Endothelial cell of umbilical vein (primary cell): Measurements from ENCODE around the gene ADGRG3. TPM values are rescaled to one million over a fixed set of nuclear protein-coding genes. Genes with fewer than 3 reads are reported as not detected.

Experiments used
- BruUV-seq: library from RNA; stranded (reverse); fragments of 400-500 nt; replicated peaks from 2 replicates; lab custom pipeline; 2021; lab: Mats Ljungman, UMichigan
- CTCF ChIA-PET: fragments of 300-600, 350-600 bp; sonication (Branson Sonifier 250); formaldehyde crosslinking; loops from one replicate; lab custom pipeline; 2021; ENCODE audit warnings: antibody characterized with exemption, inconsistent platforms; lab: Charles Lee
- POLR2A ChIA-PET: fragments of 300-600, 350-600 bp; sonication (Branson Sonifier 250); formaldehyde crosslinking; loops from one replicate; lab custom pipeline; 2021; ENCODE audit warnings: antibody characterized with exemption, inconsistent platforms; lab: Charles Lee
- DNase-seq: peaks from one replicate; pipeline ENCODE4 v3.0.0-alpha.2; 2011; ENCODE audit warnings: low read depth, low spot score
- FAIRE-seq: peaks from 2 replicates; lab custom pipeline; 2011; peaks lifted over from hg19 to GRCh38; lab: Jason Lieb, UNC
- H2AFZ ChIP-seq: 2 replicates; pipeline ENCODE4 v1.6.0; 2012; ENCODE audit warnings: low read depth, low read length, control low read depth, inconsistent platforms
- H3K27ac ChIP-seq: 2 replicates; pipeline ENCODE4 v1.5.1; 2011; ENCODE audit warnings: low read depth, mild to moderate bottlenecking, control low read depth, low read length, moderate library complexity; ENCODE audit not compliant: insufficient read depth
- H3K27me3 ChIP-seq, 2 experiments: 2 replicates each; pipeline versions ENCODE4 v1.6.0 to v1.6.1; 2011; ENCODE audit warnings: low read length in 2 of 2, mixed read lengths in 1 of 2; ENCODE audit not compliant: control insufficient read depth in 2 of 2, insufficient read depth in 2 of 2
- H3K36me3 ChIP-seq, 2 experiments: 2 replicates in 1 of 2; 3 replicates in 1 of 2; pipeline ENCODE4 v1.5.1; 2011; ENCODE audit warnings: low read length in 2 of 2, mild to moderate bottlenecking in 1 of 2, moderate library complexity in 1 of 2; ENCODE audit not compliant: control insufficient read depth in 2 of 2, insufficient read depth in 2 of 2; ENCODE audit errors: extremely low read depth in 1 of 2
- H3K4me1 ChIP-seq: 3 replicates; pipeline ENCODE4 v1.5.1; 2011; ENCODE audit warnings: mild to moderate bottlenecking, low read length; ENCODE audit not compliant: control insufficient read depth, insufficient read depth; ENCODE audit errors: extremely low read depth
- H3K4me2 ChIP-seq: 2 replicates; pipeline ENCODE4 v1.6.1; 2011; ENCODE audit warnings: low read length, control low read depth, mixed read lengths; ENCODE audit not compliant: insufficient read depth
- H3K4me3 ChIP-seq, 3 experiments: fragments of 200-600 bp in 1 of 3; sonication (generic), shearing (Covaris generic) in 1 of 3; replicated peaks in 1 of 3; 2 replicates each; pipeline ENCODE4 v1.5.1; 2011 to 2016; ENCODE audit warnings: control low read depth in 3 of 3, low read length in 3 of 3, mild to moderate bottlenecking in 2 of 3, inconsistent platforms in 1 of 3, low read depth in 1 of 3, moderate library complexity in 1 of 3; ENCODE audit not compliant: insufficient read depth in 1 of 3
- H3K79me2 ChIP-seq: 2 replicates; pipeline ENCODE4 v1.6.0; 2012; ENCODE audit warnings: low read length, inconsistent platforms; ENCODE audit not compliant: control insufficient read depth, insufficient read depth
- H3K9ac ChIP-seq: replicated peaks from 2 replicates; pipeline ENCODE3; 2011; ENCODE audit warnings: low read length, control low read depth; ENCODE audit not compliant: insufficient read depth; ENCODE audit errors: extremely low read depth
- H3K9me1 ChIP-seq: replicated peaks from 3 replicates; pipeline ENCODE4 v1.6.0; 2011; ENCODE audit warnings: mild to moderate bottlenecking, low read length; ENCODE audit not compliant: control insufficient read depth, insufficient read depth; ENCODE audit errors: extremely low read depth
- H3K9me3 ChIP-seq: replicated peaks from 2 replicates; pipeline ENCODE4 v1.5.1; 2012; ENCODE audit warnings: low read length, inconsistent platforms; ENCODE audit not compliant: control insufficient read depth, insufficient read depth
- H4K20me1 ChIP-seq: replicated peaks from 2 replicates; pipeline ENCODE3; 2011; ENCODE audit warnings: mild to moderate bottlenecking, low read length; ENCODE audit not compliant: control insufficient read depth, insufficient read depth; ENCODE audit errors: extremely low read depth
- EZH2 ChIP-seq: IDR thresholded peaks from 2 replicates; pipeline ENCODE4 v1.6.1; 2012; ENCODE audit warnings: borderline replicate concordance, low read depth, mild to moderate bottlenecking, moderate library complexity, low read length, inconsistent platforms; ENCODE audit not compliant: severe bottlenecking
- FOS ChIP-seq: IDR thresholded peaks from 2 replicates; pipeline ENCODE4 v1.6.1; 2011; ENCODE audit warnings: mild to moderate bottlenecking, low read length, moderate library complexity, borderline replicate concordance; ENCODE audit not compliant: insufficient read depth
- GATA2 ChIP-seq: IDR thresholded peaks from 2 replicates; pipeline ENCODE4 v1.7.0; 2011; ENCODE audit warnings: low read depth, mild to moderate bottlenecking, moderate library complexity, mixed read lengths, low read length; ENCODE audit not compliant: insufficient read length, insufficient read depth
- JUN ChIP-seq: IDR thresholded peaks from 2 replicates; pipeline ENCODE4 v1.6.1; 2011; ENCODE audit warnings: borderline replicate concordance, low read depth; ENCODE audit not compliant: insufficient read length, insufficient read depth
- MYC ChIP-seq: IDR thresholded peaks from one replicate; pipeline ENCODE4 v1.6.1; 2011; ENCODE audit warnings: mild to moderate bottlenecking, low read depth, low read length
- POLR2A ChIP-seq: IDR thresholded peaks from 2 replicates; pipeline ENCODE4 v1.6.1; 2012; ENCODE audit warnings: low read depth, mild to moderate bottlenecking, control low read depth, low read length
- POLR2AphosphoS5 ChIP-seq: IDR thresholded peaks from 2 replicates; pipeline ENCODE4 v1.6.1; 2012; ENCODE audit warnings: low read depth, mild to moderate bottlenecking, control low read depth, low read length, moderate library complexity; ENCODE audit not compliant: insufficient read depth
- dilution Hi-C: fragments of 300-500 bp; cut with MboI; formaldehyde crosslinking; loops from one replicate; pipeline ENCODE4 v1.15.0; 2019; ENCODE audit warnings: low sequenced_read_pairs; ENCODE audit not compliant: extremely low pct_ligation_motif_present
- intact Hi-C: fragments of 100-400 bp; cut with micrococcal nuclease; formaldehyde crosslinking; loops from one replicate; pipeline ENCODE4 v1.10.0; 2022
- polyA plus RNA-seq, 4 experiments: library from polyadenylated mRNA; depleted of rRNA in 3 of 4; stranded (reverse) in 3 of 4; unstranded in 1 of 4; fragments of >200 nt; gene quantifications; 2 replicates each; pipeline versions ENCODE4 v1.2.1 to v1.2.3, GENCODE V29; 2011 to 2012; ENCODE audit warnings: missing spikeins in 1 of 4
- total RNA-seq: library from RNA; stranded (reverse); gene quantifications from 2 replicates; pipeline ENCODE4 v1.2.3, GENCODE V29; 2021
- TF ChIP-seq, protein P1 (sequence below), 2 donors: IDR thresholded peaks; 1 replicate in 1 of 2; 2 replicates in 1 of 2; pipeline ENCODE4 v1.5.1; 2011; ENCODE audit warnings: low read length in 2 of 2, mild to moderate bottlenecking in 2 of 2, moderate library complexity in 2 of 2, control low read depth in 1 of 2, inconsistent platforms in 1 of 2, low read depth in 1 of 2; ENCODE audit not compliant: insufficient read depth in 1 of 2; ENCODE audit errors: extremely low read depth in 1 of 2
- TF ChIP-seq, protein P2 (sequence below): IDR thresholded peaks from 2 replicates; pipeline ENCODE4 v1.6.1; 2011; ENCODE audit not compliant: insufficient read depth, insufficient read length

Gene ADGRG3
- total and polyA plus RNA-seq, 2 donors (not counting 3 experiments of a cell fraction or from before 2014, with no cell fraction given) = not detected

DNA sequence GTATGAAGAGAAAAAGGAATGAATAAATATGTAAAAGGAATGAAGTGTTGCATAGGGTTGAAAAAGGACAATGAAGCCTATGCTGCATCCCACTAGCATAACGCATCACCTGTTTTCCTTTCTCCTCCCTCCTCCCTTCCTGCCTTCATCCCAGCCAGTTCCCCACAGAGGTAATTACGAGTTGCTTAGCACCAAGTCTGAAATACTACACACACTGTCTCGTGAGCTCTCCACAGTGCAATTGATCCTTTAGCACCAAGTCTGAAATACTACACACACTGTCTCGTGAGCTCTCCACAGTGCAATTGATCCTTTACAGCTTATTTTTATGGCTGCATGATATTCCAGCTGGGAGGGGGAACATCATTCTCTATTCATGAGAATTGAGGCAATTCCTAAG is 25.4 kb downstream of the ADGRG3 start:
- no peak overlapping the region for H3K4me3 ChIP-seq
- intact Hi-C loops (no loop called here), dilution Hi-C loops (no loop called here)
- H4K20me1 ChIP-seq = no peaks in the 10 kb centered on the region
- no peak overlapping the region for H3K9ac ChIP-seq
- no peaks in the 10 kb centered on the region for H3K9me1 ChIP-seq
- no peaks in the 10 kb centered on the region for H3K4me1 ChIP-seq
- no peaks in the 10 kb centered on the region for H3K9me3 ChIP-seq
- FAIRE-seq = no peak
- H3K27me3 ChIP-seq = peaks cover 2 to 5% of the 10 kb centered on the region in 2 experiments
- DNase-seq = no peak
- no peaks in the 10 kb centered on the region for H3K36me3 ChIP-seq
- ChIA-PET CTCF (interaction anchor here (1.5 kb wide), 1 partner anchor 118 kb away, joined by 4 read pairs; no protein-coding TSS in a partner anchor), POLR2A (no interaction called here)
- H3K4me2 ChIP-seq = no peak overlapping the region
- no peaks in the 10 kb centered on the region for H3K79me2 ChIP-seq
- no peak for TF ChIP-seq EZH2
- no peak for TF ChIP-seq JUN
- no peak for TF ChIP-seq MYC
- TF ChIP-seq, protein P1, sequence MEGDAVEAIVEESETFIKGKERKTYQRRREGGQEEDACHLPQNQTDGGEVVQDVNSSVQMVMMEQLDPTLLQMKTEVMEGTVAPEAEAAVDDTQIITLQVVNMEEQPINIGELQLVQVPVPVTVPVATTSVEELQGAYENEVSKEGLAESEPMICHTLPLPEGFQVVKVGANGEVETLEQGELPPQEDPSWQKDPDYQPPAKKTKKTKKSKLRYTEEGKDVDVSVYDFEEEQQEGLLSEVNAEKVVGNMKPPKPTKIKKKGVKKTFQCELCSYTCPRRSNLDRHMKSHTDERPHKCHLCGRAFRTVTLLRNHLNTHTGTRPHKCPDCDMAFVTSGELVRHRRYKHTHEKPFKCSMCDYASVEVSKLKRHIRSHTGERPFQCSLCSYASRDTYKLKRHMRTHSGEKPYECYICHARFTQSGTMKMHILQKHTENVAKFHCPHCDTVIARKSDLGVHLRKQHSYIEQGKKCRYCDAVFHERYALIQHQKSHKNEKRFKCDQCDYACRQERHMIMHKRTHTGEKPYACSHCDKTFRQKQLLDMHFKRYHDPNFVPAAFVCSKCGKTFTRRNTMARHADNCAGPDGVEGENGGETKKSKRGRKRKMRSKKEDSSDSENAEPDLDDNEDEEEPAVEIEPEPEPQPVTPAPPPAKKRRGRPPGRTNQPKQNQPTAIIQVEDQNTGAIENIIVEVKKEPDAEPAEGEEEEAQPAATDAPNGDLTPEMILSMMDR (IDR thresholded peaks at IDR 0.05; ENCODE audit: extremely low read depth in 1 of 2, insufficient read depth in 1 of 2, low read depth in 1 of 2, low read length in 2 of 2) = no peak
- no peak for TF ChIP-seq GATA2
- no peak for TF ChIP-seq POLR2AphosphoS5
- no peak for TF ChIP-seq FOS
- TF ChIP-seq, protein P2, sequence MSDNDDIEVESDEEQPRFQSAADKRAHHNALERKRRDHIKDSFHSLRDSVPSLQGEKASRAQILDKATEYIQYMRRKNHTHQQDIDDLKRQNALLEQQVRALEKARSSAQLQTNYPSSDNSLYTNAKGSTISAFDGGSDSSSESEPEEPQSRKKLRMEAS = no peak
- TF ChIP-seq POLR2A = no peak
- no TSS peak for BruUV-seq
- no peak overlapping the region for H3K27ac ChIP-seq
- no peak overlapping the region for H2AFZ ChIP-seq
